ENCODE measurements around the gene DXO. TPM values are rescaled to one million over a fixed set of nuclear protein-coding genes. Genes with fewer than 3 reads are reported as not detected.

Gene DXO
- total and polyA plus RNA-seq, 2 of the 13 experiments (the other 11 are each of a cell fraction or from before 2014, with no cell fraction given), result 18.6 to 26.2 TPM

- TF ChIP-seq ZNF414 (CRISPR knock-in tag; IDR thresholded peaks at IDR 0.05) (0 out of 2 replicates have a peak, but pooled peaks have one; percentile 23), ZFP36L1 (CRISPR knock-in tag; IDR thresholded peaks at IDR 0.05) (no peak), TAF1 (CRISPR knock-in tag; IDR thresholded peaks at IDR 0.05) (0 out of 2 replicates have a peak, but pooled peaks have one; percentile 17), ZNF549 (CRISPR knock-in tag; IDR thresholded peaks at IDR 0.05) (no peak), ZSCAN9 (CRISPR knock-in tag; IDR thresholded peaks at IDR 0.05; ENCODE audit: borderline replicate concordance) (no peak), ZNF564 (CRISPR knock-in tag; IDR thresholded peaks at IDR 0.05) (no peak), ZNF446 (CRISPR knock-in tag; IDR thresholded peaks at IDR 0.05) (no peak), ZNF776 (CRISPR knock-in tag; IDR thresholded peaks at IDR 0.05) (no peak), HMG20A (CRISPR knock-in tag; IDR thresholded peaks at IDR 0.05; ENCODE audit: borderline replicate concordance) (no peak), ZNF740 (CRISPR knock-in tag; IDR thresholded peaks at IDR 0.05) (no peak), ZNF136 (CRISPR knock-in tag; IDR thresholded peaks at IDR 0.05; ENCODE audit: low read depth) (no peak), DMAP1 (CRISPR knock-in tag; IDR thresholded peaks at IDR 0.05) (no peak), ARHGAP35 (CRISPR knock-in tag; IDR thresholded peaks at IDR 0.05; ENCODE audit: borderline replicate concordance) (peak; percentile 59; the same call in 1 of the 2 replicates), THAP7 (CRISPR knock-in tag; IDR thresholded peaks at IDR 0.05) (no peak), HES4 (CRISPR knock-in tag; IDR thresholded peaks at IDR 0.05; ENCODE audit: borderline replicate concordance) (no peak), ZNF572 (CRISPR knock-in tag; IDR thresholded peaks at IDR 0.05) (no peak), ZNF17 (CRISPR knock-in tag; IDR thresholded peaks at IDR 0.05) (no peak), ELK4 (CRISPR knock-in tag; IDR thresholded peaks at IDR 0.05; ENCODE audit: borderline replicate concordance) (no peak), MAFK (conservative IDR thresholded peaks at IDR 0.05 in 1 of 2, IDR thresholded peaks at IDR 0.05 in 1 of 2; ENCODE audit: low read length in 2 of 2) (peak; percentile 28 to 39; a peak in 2 of 4 replicates), FOXC1 (CRISPR knock-in tag; IDR thresholded peaks at IDR 0.05; ENCODE audit: borderline replicate concordance) (no peak), ZC3H4 (CRISPR knock-in tag; IDR thresholded peaks at IDR 0.05; ENCODE audit: borderline replicate concordance) (no peak), ZFP62 (CRISPR knock-in tag; IDR thresholded peaks at IDR 0.05) (no peak), NBN (conservative IDR thresholded peaks at IDR 0.05) (no peak), ZNF639 (CRISPR knock-in tag; conservative IDR thresholded peaks at IDR 0.05) (no peak), SNAPC5 (CRISPR knock-in tag; IDR thresholded peaks at IDR 0.05; ENCODE audit: borderline replicate concordance) (no peak), ZNF790 (CRISPR knock-in tag; IDR thresholded peaks at IDR 0.05; ENCODE audit: borderline replicate concordance) (no peak), EED (CRISPR knock-in tag; IDR thresholded peaks at IDR 0.05) (no peak), CREBL2 (CRISPR knock-in tag; IDR thresholded peaks at IDR 0.05; ENCODE audit: borderline replicate concordance) (no peak), ZSCAN31 (CRISPR knock-in tag; IDR thresholded peaks at IDR 0.05; ENCODE audit: low read depth) (no peak)
Observed at GRCh38 chr6:31946370-31946885, 25.5 kb downstream of the DXO start (continued).

All from HepG2 (cell line).